Glutamatergic neuron (in vitro differentiated cells): ENCODE measurements around the gene SPTSSB. TPM values are rescaled to one million over a fixed set of nuclear protein-coding genes. Genes with fewer than 3 reads are reported as not detected.

Experiments
- DNase-seq: peaks from one replicate; pipeline ENCODE4 v3.0.0; 2022
- H3K27ac Mint-ChIP-seq: one replicate; pipeline ENCODE4 v1.8.0; 2020; ENCODE audit warnings: mild to moderate bottlenecking, mixed read lengths, inconsistent platforms; ENCODE audit not compliant: unreplicated experiment
- H3K27me3 Mint-ChIP-seq: one replicate; pipeline ENCODE4 v1.8.0; 2020; ENCODE audit warnings: mild to moderate bottlenecking, moderate library complexity, mixed read lengths, inconsistent platforms; ENCODE audit not compliant: unreplicated experiment
- H3K36me3 Mint-ChIP-seq: one replicate; pipeline ENCODE4 v1.8.0; 2020; ENCODE audit warnings: mild to moderate bottlenecking, mixed read lengths, inconsistent platforms; ENCODE audit not compliant: unreplicated experiment
- H3K4me1 Mint-ChIP-seq: one replicate; pipeline ENCODE4 v1.8.0; 2020; ENCODE audit warnings: mild to moderate bottlenecking, low read depth, mixed read lengths, inconsistent platforms; ENCODE audit not compliant: unreplicated experiment
- H3K4me3 Mint-ChIP-seq: one replicate; pipeline ENCODE4 v1.8.0; 2020; ENCODE audit warnings: mild to moderate bottlenecking, mixed read lengths, inconsistent platforms; ENCODE audit not compliant: unreplicated experiment
- H3K9me3 Mint-ChIP-seq: one replicate; pipeline ENCODE4 v1.8.0; 2020; ENCODE audit warnings: mild to moderate bottlenecking, moderate library complexity, mixed read lengths, inconsistent platforms; ENCODE audit not compliant: unreplicated experiment
- total RNA-seq: library from RNA; stranded (reverse); fragmentation: NEBNext Ultra II Directional; extraction: Animal tissue kit (Norgen Biotek cat#: 25700); gene quantifications from one replicate; pipeline ENCODE4 v1.2.1, GENCODE V29; 2021; ENCODE audit not compliant: unreplicated experiment
- TF ChIP-seq, protein P1 (sequence below): fragments of 200-600 bp; sonication (generic); IDR thresholded peaks from one replicate; pipeline ENCODE4 v1.5.0; 2021; ENCODE audit not compliant: partially characterized antibody, unreplicated experiment

SPTSSB gene
- total RNA-seq, 1 donor from 2014 or later, result 1.9 TPM

DNA sequence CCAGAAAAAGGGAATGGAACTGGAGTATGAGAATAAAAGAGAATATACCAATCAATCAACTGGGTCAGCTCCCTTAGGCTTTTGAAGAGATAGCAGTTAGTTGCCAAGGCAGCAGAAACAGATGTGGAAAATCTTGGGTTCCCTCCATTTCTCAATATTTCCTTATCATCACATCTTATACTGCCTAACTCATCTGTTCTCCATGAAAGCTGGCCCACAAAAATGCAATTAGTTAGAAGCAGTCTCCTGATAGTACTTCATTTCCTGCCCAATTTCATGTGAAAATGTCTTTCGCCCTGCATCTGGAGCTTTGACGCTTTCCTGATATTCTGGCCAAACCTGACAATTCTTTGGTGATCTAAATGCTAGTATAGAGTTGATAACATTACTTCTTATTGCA is 30.1 kb upstream of the SPTSSB start:
- no peaks in the 10 kb centered on the region for H3K4me1 Mint-ChIP-seq
- no peak for DNase-seq
- no peak overlapping the region for H3K27ac Mint-ChIP-seq
- H3K27me3 Mint-ChIP-seq, result no peaks in the 10 kb centered on the region
- H3K4me3 Mint-ChIP-seq, result no peak overlapping the region
- TF ChIP-seq, protein P1, sequence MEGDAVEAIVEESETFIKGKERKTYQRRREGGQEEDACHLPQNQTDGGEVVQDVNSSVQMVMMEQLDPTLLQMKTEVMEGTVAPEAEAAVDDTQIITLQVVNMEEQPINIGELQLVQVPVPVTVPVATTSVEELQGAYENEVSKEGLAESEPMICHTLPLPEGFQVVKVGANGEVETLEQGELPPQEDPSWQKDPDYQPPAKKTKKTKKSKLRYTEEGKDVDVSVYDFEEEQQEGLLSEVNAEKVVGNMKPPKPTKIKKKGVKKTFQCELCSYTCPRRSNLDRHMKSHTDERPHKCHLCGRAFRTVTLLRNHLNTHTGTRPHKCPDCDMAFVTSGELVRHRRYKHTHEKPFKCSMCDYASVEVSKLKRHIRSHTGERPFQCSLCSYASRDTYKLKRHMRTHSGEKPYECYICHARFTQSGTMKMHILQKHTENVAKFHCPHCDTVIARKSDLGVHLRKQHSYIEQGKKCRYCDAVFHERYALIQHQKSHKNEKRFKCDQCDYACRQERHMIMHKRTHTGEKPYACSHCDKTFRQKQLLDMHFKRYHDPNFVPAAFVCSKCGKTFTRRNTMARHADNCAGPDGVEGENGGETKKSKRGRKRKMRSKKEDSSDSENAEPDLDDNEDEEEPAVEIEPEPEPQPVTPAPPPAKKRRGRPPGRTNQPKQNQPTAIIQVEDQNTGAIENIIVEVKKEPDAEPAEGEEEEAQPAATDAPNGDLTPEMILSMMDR, result no peak
- no peaks in the 10 kb centered on the region for H3K36me3 Mint-ChIP-seq
- H3K9me3 Mint-ChIP-seq, result no peaks in the 10 kb centered on the region

DNA sequence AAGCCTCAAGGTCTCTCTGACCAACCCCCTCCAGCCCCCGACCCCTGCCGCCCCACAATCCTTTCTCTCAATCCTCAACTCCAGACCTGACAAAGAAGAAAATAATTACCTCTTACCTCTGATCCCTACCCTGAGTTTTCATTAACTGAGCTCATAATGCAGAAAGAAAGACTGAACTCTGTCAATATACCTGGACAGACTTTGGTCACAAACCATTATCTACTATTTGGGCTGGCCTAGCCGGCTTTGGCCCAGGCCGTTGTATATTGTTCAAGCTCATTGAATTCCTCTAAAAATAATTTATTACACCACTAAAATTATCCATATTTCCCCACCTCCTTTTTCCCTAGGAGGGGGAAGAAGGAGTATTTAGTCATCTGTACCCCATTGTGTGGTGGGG is 29.3 kb upstream of the SPTSSB start:
- Mint-ChIP-seq H3K9me3 (no peaks in the 10 kb centered on the region), H3K36me3 (no peaks in the 10 kb centered on the region)
- TF ChIP-seq, protein P1, result no peak

DNA sequence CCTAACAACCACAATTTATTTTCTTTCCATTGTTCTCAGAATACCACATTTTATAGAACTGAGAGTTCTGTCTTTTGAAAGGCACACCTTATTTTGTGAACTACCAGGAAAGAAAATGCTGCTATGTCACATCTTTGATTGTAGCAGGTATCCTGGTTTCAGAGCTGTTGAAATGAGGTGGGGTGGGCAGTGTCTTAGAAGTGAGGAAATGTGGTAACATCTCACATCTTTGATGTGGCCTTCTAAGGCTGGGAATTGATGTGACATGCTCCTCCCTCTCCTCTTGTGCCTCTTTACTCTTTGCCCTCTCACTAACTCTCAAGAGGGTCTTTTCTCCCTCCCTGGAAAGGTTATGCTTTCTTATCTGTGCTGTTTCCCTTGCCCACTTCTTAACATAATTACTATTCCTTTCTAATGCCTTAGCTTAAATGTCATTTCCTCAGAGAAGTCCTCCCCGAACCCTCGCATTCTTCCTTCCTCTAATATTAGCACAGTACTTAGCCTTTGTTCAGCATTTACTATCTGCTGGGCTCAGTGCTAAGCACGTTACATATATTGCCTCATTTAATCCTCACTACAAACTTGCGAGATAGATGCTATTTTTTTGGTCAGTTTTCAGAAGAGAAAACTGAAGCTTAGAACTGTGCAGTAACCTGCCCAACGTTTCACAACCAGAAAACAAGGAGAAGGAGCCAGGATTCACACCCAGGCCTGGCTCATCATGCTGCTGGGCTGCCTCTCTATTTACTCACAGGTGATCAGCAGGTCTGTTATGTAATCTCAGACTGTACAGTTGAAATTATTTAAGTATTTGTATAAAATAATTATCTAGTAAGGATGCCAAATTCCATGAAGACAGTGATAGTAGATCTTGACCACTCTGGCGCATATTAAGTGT is 24.0 kb upstream of the SPTSSB start:
- Mint-ChIP-seq H3K4me1 (no peaks in the 10 kb centered on the region), H3K27ac (no peak overlapping the region), H3K36me3 (no peaks in the 10 kb centered on the region), H3K27me3 (no peaks in the 10 kb centered on the region), H3K4me3 (no peak overlapping the region), H3K9me3 (no peaks in the 10 kb centered on the region)
- TF ChIP-seq, protein P1, result no peak
- no peak for DNase-seq

More for the DNA sequence above, 29.3 kb upstream of the SPTSSB start:
- no peaks in the 10 kb centered on the region for H3K4me1 Mint-ChIP-seq
- no peak overlapping the region for H3K4me3 Mint-ChIP-seq
- no peak for DNase-seq
- H3K27me3 Mint-ChIP-seq, result no peaks in the 10 kb centered on the region
- H3K27ac Mint-ChIP-seq, result no peak overlapping the region

DNA sequence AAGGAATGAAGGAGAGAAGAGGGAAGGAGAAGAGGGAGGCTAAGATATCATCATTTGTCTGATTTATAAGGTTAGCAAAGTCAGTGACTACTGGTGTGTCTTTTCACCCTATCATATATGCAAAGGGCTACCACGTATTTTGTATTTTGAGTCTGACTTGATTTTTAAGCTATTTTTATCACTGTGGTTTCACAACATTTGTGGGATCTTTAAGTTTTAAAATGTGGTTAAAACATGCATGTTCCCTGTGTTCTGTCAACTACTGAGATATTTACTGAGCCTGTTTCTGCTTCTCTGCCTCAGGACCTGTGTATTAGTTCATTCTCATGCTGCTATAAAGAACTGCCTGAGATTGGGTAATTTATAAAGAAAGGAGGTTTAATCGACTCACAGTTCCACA is 22.5 kb upstream of the SPTSSB start:
- Mint-ChIP-seq H3K9me3 (no peaks in the 10 kb centered on the region), H3K4me1 (no peaks in the 10 kb centered on the region), H3K4me3 (no peak overlapping the region), H3K27me3 (no peaks in the 10 kb centered on the region), H3K27ac (no peak overlapping the region), H3K36me3 (no peaks in the 10 kb centered on the region)
- TF ChIP-seq, protein P1, result no peak
- DNase-seq, result no peak

DNA sequence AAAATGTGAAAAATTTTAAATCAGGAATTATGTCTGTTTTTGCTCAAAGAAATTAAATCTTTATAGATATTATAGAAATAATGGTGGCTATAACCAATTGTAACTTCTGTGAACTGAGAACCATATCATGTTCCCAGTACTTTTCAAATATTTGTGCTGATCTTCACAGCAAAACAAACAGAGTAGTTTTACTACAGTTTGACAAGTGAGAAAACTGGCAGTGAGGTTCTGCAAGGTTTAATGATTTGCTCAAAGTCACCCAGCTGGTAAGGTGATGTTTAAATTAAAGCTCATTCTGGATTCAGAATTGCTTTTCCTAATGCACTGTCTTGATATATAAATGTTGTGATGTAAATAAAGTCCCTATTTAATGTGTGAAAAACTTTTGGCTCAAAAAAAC is 22.0 kb upstream of the SPTSSB start:
- H3K4me3 Mint-ChIP-seq, result no peak overlapping the region
- H3K27ac Mint-ChIP-seq, result no peak overlapping the region
- TF ChIP-seq, protein P1, result no peak
- no peaks in the 10 kb centered on the region for H3K36me3 Mint-ChIP-seq
- no peaks in the 10 kb centered on the region for H3K9me3 Mint-ChIP-seq
- no peak for DNase-seq
- H3K4me1 Mint-ChIP-seq, result no peaks in the 10 kb centered on the region
- no peaks in the 10 kb centered on the region for H3K27me3 Mint-ChIP-seq
